ENCODE data around the gene RNF150.

The RNF150 gene

GRCh38 chr4:140989944-140990343 lies 143.3 kb downstream of the RNF150 start:
- TF ChIP-seq BACH2 (CRISPR knock-in tag; IDR thresholded peaks at IDR 0.05; ENCODE audit: borderline replicate concordance) = no peak
- no peak for TF ChIP-seq PPARA (CRISPR knock-in tag; IDR thresholded peaks at IDR 0.05; ENCODE audit: borderline replicate concordance)
- TF ChIP-seq RARB (CRISPR knock-in tag; IDR thresholded peaks at IDR 0.05) = no peak
- TF ChIP-seq CREB5 (CRISPR knock-in tag; IDR thresholded peaks at IDR 0.05; ENCODE audit: low read depth) = no peak
- no peak for TF ChIP-seq ZNF8 (CRISPR knock-in tag; IDR thresholded peaks at IDR 0.05)
- TF ChIP-seq, protein P1, sequence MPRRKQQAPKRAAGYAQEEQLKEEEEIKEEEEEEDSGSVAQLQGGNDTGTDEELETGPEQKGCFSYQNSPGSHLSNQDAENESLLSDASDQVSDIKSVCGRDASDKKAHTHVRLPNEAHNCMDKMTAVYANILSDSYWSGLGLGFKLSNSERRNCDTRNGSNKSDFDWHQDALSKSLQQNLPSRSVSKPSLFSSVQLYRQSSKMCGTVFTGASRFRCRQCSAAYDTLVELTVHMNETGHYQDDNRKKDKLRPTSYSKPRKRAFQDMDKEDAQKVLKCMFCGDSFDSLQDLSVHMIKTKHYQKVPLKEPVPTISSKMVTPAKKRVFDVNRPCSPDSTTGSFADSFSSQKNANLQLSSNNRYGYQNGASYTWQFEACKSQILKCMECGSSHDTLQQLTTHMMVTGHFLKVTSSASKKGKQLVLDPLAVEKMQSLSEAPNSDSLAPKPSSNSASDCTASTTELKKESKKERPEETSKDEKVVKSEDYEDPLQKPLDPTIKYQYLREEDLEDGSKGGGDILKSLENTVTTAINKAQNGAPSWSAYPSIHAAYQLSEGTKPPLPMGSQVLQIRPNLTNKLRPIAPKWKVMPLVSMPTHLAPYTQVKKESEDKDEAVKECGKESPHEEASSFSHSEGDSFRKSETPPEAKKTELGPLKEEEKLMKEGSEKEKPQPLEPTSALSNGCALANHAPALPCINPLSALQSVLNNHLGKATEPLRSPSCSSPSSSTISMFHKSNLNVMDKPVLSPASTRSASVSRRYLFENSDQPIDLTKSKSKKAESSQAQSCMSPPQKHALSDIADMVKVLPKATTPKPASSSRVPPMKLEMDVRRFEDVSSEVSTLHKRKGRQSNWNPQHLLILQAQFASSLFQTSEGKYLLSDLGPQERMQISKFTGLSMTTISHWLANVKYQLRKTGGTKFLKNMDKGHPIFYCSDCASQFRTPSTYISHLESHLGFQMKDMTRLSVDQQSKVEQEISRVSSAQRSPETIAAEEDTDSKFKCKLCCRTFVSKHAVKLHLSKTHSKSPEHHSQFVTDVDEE (CRISPR knock-in tag; IDR thresholded peaks at IDR 0.05) = no peak
- no peak for TF ChIP-seq OSR1 (CRISPR knock-in tag; IDR thresholded peaks at IDR 0.05)
- TF ChIP-seq TCF4 (CRISPR knock-in tag; IDR thresholded peaks at IDR 0.05; ENCODE audit: borderline replicate concordance) = no peak
- TF ChIP-seq ZNF565 (CRISPR knock-in tag; conservative IDR thresholded peaks at IDR 0.05; ENCODE audit: low read depth) = no peak
- no peak for TF ChIP-seq SNAI2 (CRISPR knock-in tag; IDR thresholded peaks at IDR 0.05)
- no peak for TF ChIP-seq ZFP3 (CRISPR knock-in tag; IDR thresholded peaks at IDR 0.05)
- no peak for TF ChIP-seq POU6F1 (CRISPR knock-in tag; IDR thresholded peaks at IDR 0.05; ENCODE audit: borderline replicate concordance, low read depth)
- TF ChIP-seq ZC3H10 (CRISPR knock-in tag; IDR thresholded peaks at IDR 0.05) = no peak
- no peak for TF ChIP-seq CSDC2 (CRISPR knock-in tag; IDR thresholded peaks at IDR 0.05)
- TF ChIP-seq ARNTL (CRISPR knock-in tag; IDR thresholded peaks at IDR 0.05; ENCODE audit: borderline replicate concordance, low read depth) = no peak
- TF ChIP-seq GLIS3 (CRISPR knock-in tag; IDR thresholded peaks at IDR 0.05) = no peak
- no peak for TF ChIP-seq ISL1 (CRISPR knock-in tag; IDR thresholded peaks at IDR 0.05)
- no peak for TF ChIP-seq ZFP30 (CRISPR knock-in tag; IDR thresholded peaks at IDR 0.05)
- no peak for TF ChIP-seq ZNF70 (CRISPR knock-in tag; IDR thresholded peaks at IDR 0.05)
- TF ChIP-seq CSRNP3 (CRISPR knock-in tag; IDR thresholded peaks at IDR 0.05) = no peak
- no peak for ATAC-seq

- TF ChIP-seq, protein P1 (CRISPR knock-in tag; IDR thresholded peaks at IDR 0.05) = no peak
- TF ChIP-seq TCF4 (CRISPR knock-in tag; IDR thresholded peaks at IDR 0.05; ENCODE audit: borderline replicate concordance) (no peak), ZC3H10 (CRISPR knock-in tag; IDR thresholded peaks at IDR 0.05) (no peak), CSDC2 (CRISPR knock-in tag; IDR thresholded peaks at IDR 0.05) (no peak), TOX (CRISPR knock-in tag; IDR thresholded peaks at IDR 0.05; ENCODE audit: borderline replicate concordance) (no peak), BACH2 (CRISPR knock-in tag; IDR thresholded peaks at IDR 0.05; ENCODE audit: borderline replicate concordance) (no peak), POU6F1 (CRISPR knock-in tag; IDR thresholded peaks at IDR 0.05; ENCODE audit: borderline replicate concordance, low read depth) (no peak), ZFP3 (CRISPR knock-in tag; IDR thresholded peaks at IDR 0.05) (no peak), GLIS3 (CRISPR knock-in tag; IDR thresholded peaks at IDR 0.05) (no peak), OSR1 (CRISPR knock-in tag; IDR thresholded peaks at IDR 0.05) (no peak), ESRRG (CRISPR knock-in tag; IDR thresholded peaks at IDR 0.05) (no peak), ZFP30 (CRISPR knock-in tag; IDR thresholded peaks at IDR 0.05) (no peak)
- TF ChIP-seq, protein P2, sequence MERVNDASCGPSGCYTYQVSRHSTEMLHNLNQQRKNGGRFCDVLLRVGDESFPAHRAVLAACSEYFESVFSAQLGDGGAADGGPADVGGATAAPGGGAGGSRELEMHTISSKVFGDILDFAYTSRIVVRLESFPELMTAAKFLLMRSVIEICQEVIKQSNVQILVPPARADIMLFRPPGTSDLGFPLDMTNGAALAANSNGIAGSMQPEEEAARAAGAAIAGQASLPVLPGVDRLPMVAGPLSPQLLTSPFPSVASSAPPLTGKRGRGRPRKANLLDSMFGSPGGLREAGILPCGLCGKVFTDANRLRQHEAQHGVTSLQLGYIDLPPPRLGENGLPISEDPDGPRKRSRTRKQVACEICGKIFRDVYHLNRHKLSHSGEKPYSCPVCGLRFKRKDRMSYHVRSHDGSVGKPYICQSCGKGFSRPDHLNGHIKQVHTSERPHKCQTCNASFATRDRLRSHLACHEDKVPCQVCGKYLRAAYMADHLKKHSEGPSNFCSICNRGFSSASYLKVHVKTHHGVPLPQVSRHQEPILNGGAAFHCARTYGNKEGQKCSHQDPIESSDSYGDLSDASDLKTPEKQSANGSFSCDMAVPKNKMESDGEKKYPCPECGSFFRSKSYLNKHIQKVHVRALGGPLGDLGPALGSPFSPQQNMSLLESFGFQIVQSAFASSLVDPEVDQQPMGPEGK (CRISPR knock-in tag; IDR thresholded peaks at IDR 0.05; ENCODE audit: borderline replicate concordance) = no peak
- ATAC-seq = no peak
Observed at GRCh38 chr4:140986045-140986444, 147.2 kb downstream of the RNF150 start.

Measured in SK-N-SH treated with all-trans-retinoic acid at 6 μM for 48 hours (cell line).